NB4 (cell line): ENCODE data around the gene SVIL.

ENCODE experiments used
- CTCF ChIP-seq: IDR thresholded peaks from one replicate; pipeline ENCODE4 v1.5.1; 2012; ENCODE audit warnings: low read depth, low read length
- MYC ChIP-seq: IDR thresholded peaks from 2 replicates; pipeline ENCODE4 v1.6.1; 2011; ENCODE audit warnings: low read depth, low read length
- POLR2A ChIP-seq: IDR thresholded peaks from 2 replicates; pipeline ENCODE4 v1.6.1; 2011; ENCODE audit warnings: mild to moderate bottlenecking; ENCODE audit not compliant: insufficient read length; ENCODE audit errors: extremely low read depth

GRCh38 chr10:29591651-29591968 lies 43.2 kb downstream of the SVIL start:
- TF ChIP-seq CTCF (no peak), MYC (no peak), POLR2A (no peak)
